ENCODE measurements around the gene ALPP.
"Not testable (repeated sequence)": the region's sequence is repeated elsewhere in the genome, so short reads cannot be mapped to it uniquely, and the experiment has no call there.

Gene ALPP

DNA sequence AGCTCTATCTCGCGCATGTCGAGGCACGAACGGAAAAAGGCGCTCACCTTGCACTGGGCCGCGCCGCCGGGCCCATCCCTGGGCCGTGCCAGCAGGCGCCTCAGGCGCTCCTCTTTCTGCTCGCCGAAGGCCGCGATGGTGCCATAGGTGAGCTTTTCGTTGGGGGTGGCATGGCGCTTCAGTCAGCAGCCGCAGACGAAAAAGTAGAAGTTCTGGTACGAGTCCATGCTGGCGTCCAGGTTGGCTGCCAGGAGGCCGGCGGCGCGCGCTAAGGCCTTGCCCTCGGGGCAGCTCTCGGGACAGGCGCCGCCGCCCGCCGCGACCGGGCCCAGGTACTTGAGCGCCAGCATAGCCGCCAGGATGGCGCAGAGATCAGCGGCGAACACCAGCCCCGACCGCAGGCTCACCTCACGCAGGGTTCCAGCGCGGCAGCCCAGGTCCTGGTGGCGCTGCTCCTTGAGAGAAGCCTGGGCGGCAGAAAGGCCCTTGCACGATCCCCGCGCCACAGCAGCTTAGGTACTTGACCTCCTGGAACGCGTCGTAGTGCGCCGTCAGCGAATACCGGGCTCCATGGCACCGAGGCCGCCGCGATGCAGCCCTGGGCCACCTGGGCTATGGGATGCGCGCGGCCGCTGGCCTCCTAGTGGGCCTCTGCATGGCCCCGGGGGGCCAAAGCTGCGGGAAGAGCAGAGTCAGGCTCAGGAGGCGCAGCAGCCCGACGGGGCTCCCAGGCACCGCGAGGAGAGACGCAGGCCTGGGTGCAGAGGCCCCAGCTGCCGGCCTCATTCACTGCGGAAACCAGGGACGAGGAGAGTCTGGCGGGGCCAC, 40.9 kb downstream of the ALPP start:
- DNase-seq: peak; percentile 47
- H3K4me1 Mint-ChIP-seq: peaks cover 11% of the 10 kb centered on the region
- TF ChIP-seq, protein P1, sequence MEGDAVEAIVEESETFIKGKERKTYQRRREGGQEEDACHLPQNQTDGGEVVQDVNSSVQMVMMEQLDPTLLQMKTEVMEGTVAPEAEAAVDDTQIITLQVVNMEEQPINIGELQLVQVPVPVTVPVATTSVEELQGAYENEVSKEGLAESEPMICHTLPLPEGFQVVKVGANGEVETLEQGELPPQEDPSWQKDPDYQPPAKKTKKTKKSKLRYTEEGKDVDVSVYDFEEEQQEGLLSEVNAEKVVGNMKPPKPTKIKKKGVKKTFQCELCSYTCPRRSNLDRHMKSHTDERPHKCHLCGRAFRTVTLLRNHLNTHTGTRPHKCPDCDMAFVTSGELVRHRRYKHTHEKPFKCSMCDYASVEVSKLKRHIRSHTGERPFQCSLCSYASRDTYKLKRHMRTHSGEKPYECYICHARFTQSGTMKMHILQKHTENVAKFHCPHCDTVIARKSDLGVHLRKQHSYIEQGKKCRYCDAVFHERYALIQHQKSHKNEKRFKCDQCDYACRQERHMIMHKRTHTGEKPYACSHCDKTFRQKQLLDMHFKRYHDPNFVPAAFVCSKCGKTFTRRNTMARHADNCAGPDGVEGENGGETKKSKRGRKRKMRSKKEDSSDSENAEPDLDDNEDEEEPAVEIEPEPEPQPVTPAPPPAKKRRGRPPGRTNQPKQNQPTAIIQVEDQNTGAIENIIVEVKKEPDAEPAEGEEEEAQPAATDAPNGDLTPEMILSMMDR (IDR thresholded peaks at IDR 0.05): no peak
- H3K4me3 Mint-ChIP-seq: peak overlapping the region; percentile 74
- H3K9me3 Mint-ChIP-seq: peaks cover 27% of the 10 kb centered on the region
- no peak overlapping the region for H3K27ac Mint-ChIP-seq
- peaks cover 99% of the 10 kb centered on the region for H3K27me3 Mint-ChIP-seq (ENCODE audit: low read depth, poor library complexity)
- peaks cover 11% of the 10 kb centered on the region for H3K36me3 Mint-ChIP-seq (ENCODE audit: low read depth)

DNA sequence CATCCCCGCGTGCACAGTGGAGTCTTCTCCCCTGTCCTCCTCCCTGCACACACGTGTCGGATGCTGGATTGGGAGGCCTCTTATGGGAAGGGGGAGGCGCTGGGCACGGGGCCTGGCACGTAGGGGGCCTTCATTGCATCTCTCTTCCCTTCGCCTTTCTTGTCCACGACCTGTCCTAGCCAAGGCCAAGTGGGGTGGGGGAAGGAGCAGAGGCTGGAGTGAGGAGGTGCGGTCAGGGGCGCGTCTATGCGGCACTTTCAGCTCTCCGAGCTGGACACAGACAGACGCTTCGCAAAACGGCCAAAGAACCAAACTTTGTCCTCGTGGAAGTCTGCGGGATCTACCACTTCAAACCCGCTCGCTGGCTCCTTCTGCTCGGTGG, 41.5 kb downstream of the ALPP start:
- no peak overlapping the region for H3K27ac Mint-ChIP-seq
- H3K36me3 Mint-ChIP-seq (ENCODE audit: low read depth): peaks cover 11% of the 10 kb centered on the region
- H3K4me3 Mint-ChIP-seq: peak overlapping the region; percentile 71
- peaks cover 99% of the 10 kb centered on the region for H3K27me3 Mint-ChIP-seq (ENCODE audit: low read depth, poor library complexity)
- H3K4me1 Mint-ChIP-seq: peaks cover 11% of the 10 kb centered on the region
- no peak for DNase-seq
- TF ChIP-seq, protein P1 (IDR thresholded peaks at IDR 0.05): no peak
- H3K9me3 Mint-ChIP-seq: peaks cover 27% of the 10 kb centered on the region

- Mint-ChIP-seq H3K36me3 (ENCODE audit: low read depth) (peaks cover 11% of the 10 kb centered on the region), H3K27ac (no peak overlapping the region), H3K4me3 (peak overlapping the region; percentile 71), H3K9me3 (peaks cover 27% of the 10 kb centered on the region), H3K4me1 (peaks cover 11% of the 10 kb centered on the region), H3K27me3 (ENCODE audit: low read depth, poor library complexity) (peaks cover 99% of the 10 kb centered on the region)
- TF ChIP-seq, protein P1 (IDR thresholded peaks at IDR 0.05): no peak
- peak; percentile 71 for DNase-seq
These were observed 42.1 kb downstream of the ALPP start for GRCh38 chr2:232420463-232421188.

DNA sequence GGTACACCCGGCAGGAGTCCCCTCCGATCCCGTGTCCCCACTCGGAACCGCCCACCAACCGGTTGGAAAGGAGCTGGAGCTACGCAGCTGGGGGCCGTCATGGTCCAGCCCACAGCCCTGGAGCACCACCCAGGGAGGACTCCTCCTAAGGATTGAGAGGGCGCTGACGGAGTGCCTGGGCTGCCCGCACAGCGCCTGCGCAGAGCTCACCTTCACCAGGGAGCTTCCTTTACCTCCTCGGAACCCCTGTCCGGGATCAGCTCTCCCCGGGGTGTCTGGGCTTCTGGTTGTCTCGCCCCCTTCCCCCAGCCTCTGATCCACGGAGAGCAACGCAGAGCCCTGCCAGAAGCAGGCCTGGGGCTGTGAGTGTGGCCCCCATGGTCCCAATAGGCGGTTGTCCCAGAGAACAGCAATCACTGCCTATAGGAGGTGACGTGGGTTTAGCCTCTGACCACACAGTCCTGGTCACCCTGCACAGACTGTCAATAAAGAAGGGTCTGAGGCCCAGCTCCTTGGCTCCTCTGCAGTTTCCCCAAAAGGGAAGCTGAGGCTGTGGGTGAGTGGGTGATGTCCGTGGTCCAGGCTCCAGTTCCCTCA, 42.7 kb downstream of the ALPP start:
- Mint-ChIP-seq H3K36me3 (ENCODE audit: low read depth) (peaks cover 11% of the 10 kb centered on the region), H3K27ac (no peak overlapping the region), H3K4me3 (no peak overlapping the region), H3K27me3 (ENCODE audit: low read depth, poor library complexity) (peaks cover 99% of the 10 kb centered on the region), H3K4me1 (peaks cover 11% of the 10 kb centered on the region), H3K9me3 (peaks cover 27% of the 10 kb centered on the region)
- TF ChIP-seq, protein P1 (IDR thresholded peaks at IDR 0.05): no peak
- peak; percentile 33 for DNase-seq

DNA sequence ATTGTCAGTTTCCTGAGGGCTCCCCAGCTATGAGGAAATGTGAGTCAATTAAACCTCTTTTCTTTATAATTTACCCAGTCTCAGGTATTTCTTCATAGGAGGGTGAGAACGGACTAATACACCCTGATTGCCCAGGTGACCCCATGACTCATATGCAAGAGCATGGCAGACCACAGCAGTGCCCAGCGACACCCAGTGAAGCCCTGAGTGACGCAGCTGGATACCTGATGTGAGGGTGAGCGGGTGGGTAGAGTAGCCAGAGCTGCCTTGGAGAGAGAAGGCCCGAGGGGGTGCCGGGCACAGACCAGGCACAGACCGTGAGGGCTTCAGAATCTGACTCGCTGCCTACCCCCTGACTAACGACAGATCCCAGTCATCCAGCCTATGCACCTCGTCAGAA, 43.5 kb downstream of the ALPP start:
- peaks cover 27% of the 10 kb centered on the region for H3K9me3 Mint-ChIP-seq
- H3K36me3 Mint-ChIP-seq (ENCODE audit: low read depth): peaks cover 11% of the 10 kb centered on the region
- H3K4me3 Mint-ChIP-seq: peak overlapping the region; percentile 31
- H3K27ac Mint-ChIP-seq: no peak overlapping the region
- no peak for DNase-seq
- H3K27me3 Mint-ChIP-seq (ENCODE audit: low read depth, poor library complexity): peaks cover 94% of the 10 kb centered on the region
- peaks cover 11% of the 10 kb centered on the region for H3K4me1 Mint-ChIP-seq
- TF ChIP-seq, protein P1 (IDR thresholded peaks at IDR 0.05): no peak

GRCh38 chr2:232422996-232423395, 44.4 kb downstream of the ALPP start:
- Mint-ChIP-seq H3K27me3 (ENCODE audit: low read depth, poor library complexity) (peaks cover 84% of the 10 kb centered on the region), H3K36me3 (ENCODE audit: low read depth) (peaks cover 11% of the 10 kb centered on the region), H3K4me1 (peaks cover 11% of the 10 kb centered on the region), H3K9me3 (peaks cover 27% of the 10 kb centered on the region)
- DNase-seq, H3K27ac Mint-ChIP-seq, H3K4me3 Mint-ChIP-seq: not testable (repeated sequence)

DNA sequence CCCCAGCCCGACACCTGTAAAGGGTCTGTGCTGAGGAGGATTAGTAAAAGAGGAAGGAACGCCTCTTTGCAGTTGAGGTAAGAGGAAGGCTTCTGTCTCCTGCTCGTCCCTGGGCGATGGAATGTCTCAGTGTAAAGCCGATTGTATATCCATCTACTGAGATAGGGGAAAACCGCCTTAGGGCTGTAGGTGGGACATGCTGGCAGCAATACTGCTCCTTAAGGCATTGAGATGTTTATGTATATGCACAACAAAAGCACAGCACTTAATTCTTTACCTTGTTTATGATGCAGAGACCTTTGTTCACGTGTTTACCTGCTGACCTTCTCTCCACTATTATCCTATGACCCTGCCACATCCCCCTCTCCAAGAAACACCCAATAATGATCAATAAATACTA, 44.9 kb downstream of the ALPP start:
- not testable (repeated sequence) for DNase-seq, H3K27ac Mint-ChIP-seq, H3K4me1 Mint-ChIP-seq, H3K4me3 Mint-ChIP-seq
- Mint-ChIP-seq H3K36me3 (ENCODE audit: low read depth) (peaks cover 11% of the 10 kb centered on the region), H3K27me3 (ENCODE audit: low read depth, poor library complexity) (peaks cover 81% of the 10 kb centered on the region), H3K9me3 (peaks cover 27% of the 10 kb centered on the region)

Measured in nephron progenitor cell (in vitro differentiated cells).